ENCODE results near the gene ENG. TPM values are rescaled to one million over a fixed set of nuclear protein-coding genes. Genes with fewer than 3 reads are reported as not detected.

Gene ENG
- total RNA-seq = 10 to 100 TPM; 27.4 to 90.1 (median 54.1) TPM
- long read RNA-seq, partial matches to known transcripts = 12 of 18 reads
- long read RNA-seq, other reads (novel, unspliced or antisense) = 2 of 18 reads

DNA sequence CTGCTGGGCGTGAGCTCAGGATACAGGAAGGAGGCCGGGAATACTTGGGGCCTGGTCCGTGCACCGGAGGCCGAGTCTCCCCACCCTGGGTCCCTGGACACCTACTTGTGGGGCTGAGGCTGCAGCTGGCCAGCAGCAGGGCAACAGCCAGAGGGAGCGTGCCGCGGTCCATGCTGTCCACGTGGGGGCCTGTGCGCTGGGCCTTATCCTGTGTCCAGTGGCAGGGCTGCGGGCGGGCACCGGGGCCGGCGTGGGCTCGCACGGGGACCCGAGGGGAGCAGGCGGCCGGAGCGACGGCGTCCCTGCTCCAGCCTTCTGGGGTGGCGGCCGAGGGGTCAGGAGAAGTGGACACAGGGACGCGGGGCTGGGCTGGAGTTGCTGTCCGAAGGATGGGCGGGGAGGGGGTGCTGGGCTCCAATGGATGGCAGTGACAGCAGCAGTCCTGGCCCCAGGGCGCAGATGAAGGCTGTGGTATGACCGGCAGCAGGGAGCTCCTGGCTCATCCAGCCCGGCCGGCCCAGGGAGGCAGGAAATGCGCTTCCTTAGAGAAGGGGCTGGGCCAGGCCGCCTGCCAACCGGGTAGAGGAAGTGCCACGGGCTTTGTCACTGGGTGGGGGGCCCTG is at the start of gene ENG:
Gene ENG (minus strand): TSS at position 475 of the 623 bp plus-strand sequence. CDS start 303 bp downstream, at position 172.
- WGBS (ENCODE audit: insufficient coverage, low coverage, low lambda C conversion rate, missing lambda C conversion rate) = 38% methylated on average over 13 of the region's 37 CpGs
- H3K9me3 ChIP-seq = no peaks in the 10 kb centered on the region
- no peaks in the 10 kb centered on the region for H3K27me3 ChIP-seq
- no peaks in the 10 kb centered on the region for H3K36me3 ChIP-seq
- H3K4me1 ChIP-seq = peaks cover 2 to 14% (median 6%) of the 10 kb centered on the region in 4 donors
- intact Hi-C loops (cut with DNase I) = no loop called here
- DNase-seq (peak; percentile 76 to 85 (median 80)), ATAC-seq (peak; percentile 60 to 73 (median 70))
- H3K4me3 ChIP-seq = peak within 1 kb of the TSS; percentile 52 to 58 (median 53)
- peak within 1 kb of the TSS; percentile 30 to 78 (median 53) for H3K27ac ChIP-seq
- TF ChIP-seq POLR2A (IDR thresholded peaks at IDR 0.05) = peak; percentile 31
- TF ChIP-seq, protein P1, sequence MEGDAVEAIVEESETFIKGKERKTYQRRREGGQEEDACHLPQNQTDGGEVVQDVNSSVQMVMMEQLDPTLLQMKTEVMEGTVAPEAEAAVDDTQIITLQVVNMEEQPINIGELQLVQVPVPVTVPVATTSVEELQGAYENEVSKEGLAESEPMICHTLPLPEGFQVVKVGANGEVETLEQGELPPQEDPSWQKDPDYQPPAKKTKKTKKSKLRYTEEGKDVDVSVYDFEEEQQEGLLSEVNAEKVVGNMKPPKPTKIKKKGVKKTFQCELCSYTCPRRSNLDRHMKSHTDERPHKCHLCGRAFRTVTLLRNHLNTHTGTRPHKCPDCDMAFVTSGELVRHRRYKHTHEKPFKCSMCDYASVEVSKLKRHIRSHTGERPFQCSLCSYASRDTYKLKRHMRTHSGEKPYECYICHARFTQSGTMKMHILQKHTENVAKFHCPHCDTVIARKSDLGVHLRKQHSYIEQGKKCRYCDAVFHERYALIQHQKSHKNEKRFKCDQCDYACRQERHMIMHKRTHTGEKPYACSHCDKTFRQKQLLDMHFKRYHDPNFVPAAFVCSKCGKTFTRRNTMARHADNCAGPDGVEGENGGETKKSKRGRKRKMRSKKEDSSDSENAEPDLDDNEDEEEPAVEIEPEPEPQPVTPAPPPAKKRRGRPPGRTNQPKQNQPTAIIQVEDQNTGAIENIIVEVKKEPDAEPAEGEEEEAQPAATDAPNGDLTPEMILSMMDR (IDR thresholded peaks at IDR 0.05) = no peak

GRCh38 chr9:127903557-127904475 is 49.4 kb upstream of the ENG start:
- 39% methylated on average over 4 of the region's 17 CpGs for WGBS (ENCODE audit: insufficient coverage, low coverage, low lambda C conversion rate, missing lambda C conversion rate)
- no peaks in the 10 kb centered on the region for H3K9me3 ChIP-seq
- DNase-seq = peak in 1 of 3 donors; percentile 79
- ATAC-seq = peak; percentile 25 to 44 (median 30)
- no peak for TF ChIP-seq POLR2A (IDR thresholded peaks at IDR 0.05)
- TF ChIP-seq, protein P1 (IDR thresholded peaks at IDR 0.05) = no peak
- no peaks in the 10 kb centered on the region for H3K36me3 ChIP-seq
- no peak overlapping the region for H3K4me3 ChIP-seq
- peak overlapping the region; percentile 43 to 60 (median 55) for H3K27ac ChIP-seq
- intact Hi-C loops (cut with DNase I) = no loop called here
- peaks cover 0 to 22% (median 8%) of the 10 kb centered on the region in 4 donors for H3K4me1 ChIP-seq
- H3K27me3 ChIP-seq = no peaks in the 10 kb centered on the region

- intact Hi-C loops (cut with DNase I) = no loop called here
- peak within 1 kb of the TSS; percentile 67 to 93 (median 87) for H3K27ac ChIP-seq
- no peaks in the 10 kb centered on the region for H3K9me3 ChIP-seq
- no peaks in the 10 kb centered on the region for H3K27me3 ChIP-seq
- DNase-seq = peak; percentile 79 to 84 (median 83)
- peak within 1 kb of the TSS; percentile 88 to 95 (median 93) for H3K4me3 ChIP-seq
- TF ChIP-seq, protein P1 (IDR thresholded peaks at IDR 0.05) = peak in 1 of 4 donors; percentile 12
- TF ChIP-seq POLR2A (IDR thresholded peaks at IDR 0.05) = peak; percentile 62
- ATAC-seq = peak; percentile 63 to 79 (median 74)
- H3K36me3 ChIP-seq = peaks cover 0 to 19% (median 14%) of the 10 kb centered on the region in 4 donors
- no CpG with 5 or more reads among the region's 89 CpGs for WGBS (ENCODE audit: insufficient coverage, low coverage, low lambda C conversion rate, missing lambda C conversion rate)
- H3K4me1 ChIP-seq = peaks cover 0 to 36% (median 18%) of the 10 kb centered on the region in 4 donors
These were observed 44.9 kb upstream of the ENG start, which contains the start of gene ST6GALNAC6 for GRCh38 chr9:127899128-127899943. Gene ST6GALNAC6 (minus strand): TSS chr9:127899603. CDS start chr9:127897981, 1,622 bp downstream.
